D721Med (cell line): Measurements from ENCODE around the gene LPP.

Experiments
- DNase-seq: peaks from one replicate; pipeline ENCODE4 v3.0.0; 2011; ENCODE audit warnings: low spot score; ENCODE audit not compliant: insufficient read length
- FAIRE-seq: peaks from 2 replicates; lab custom pipeline; 2011; peaks lifted over from hg19 to GRCh38; lab: Jason Lieb, UNC
- TF ChIP-seq, protein P1 (sequence below): IDR thresholded peaks from 2 replicates; pipeline ENCODE4 v1.5.1; 2012; ENCODE audit warnings: mild to moderate bottlenecking, control low read depth; ENCODE audit not compliant: insufficient read depth; ENCODE audit errors: missing control alignments

The LPP gene

DNA sequence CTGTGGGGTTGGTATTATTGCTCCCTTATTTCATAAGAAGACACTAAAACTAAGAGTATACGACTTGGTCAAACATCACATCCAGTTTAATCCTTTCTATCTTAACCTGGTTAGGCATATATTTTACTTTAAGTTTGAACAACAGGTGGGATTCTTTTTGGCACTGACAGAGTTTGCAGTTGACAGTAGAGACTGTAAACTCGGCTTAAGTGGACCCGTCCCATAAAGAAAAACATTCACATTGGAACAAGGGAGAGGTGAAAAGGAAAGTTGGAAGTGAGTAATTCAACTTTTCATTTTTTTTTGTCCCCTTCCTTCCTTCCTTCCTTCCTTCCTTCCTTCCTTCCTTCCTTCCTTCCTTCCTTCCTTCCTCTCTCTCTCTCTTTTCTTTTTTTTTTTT lies 355.4 kb downstream of the LPP start:
- TF ChIP-seq, protein P1, sequence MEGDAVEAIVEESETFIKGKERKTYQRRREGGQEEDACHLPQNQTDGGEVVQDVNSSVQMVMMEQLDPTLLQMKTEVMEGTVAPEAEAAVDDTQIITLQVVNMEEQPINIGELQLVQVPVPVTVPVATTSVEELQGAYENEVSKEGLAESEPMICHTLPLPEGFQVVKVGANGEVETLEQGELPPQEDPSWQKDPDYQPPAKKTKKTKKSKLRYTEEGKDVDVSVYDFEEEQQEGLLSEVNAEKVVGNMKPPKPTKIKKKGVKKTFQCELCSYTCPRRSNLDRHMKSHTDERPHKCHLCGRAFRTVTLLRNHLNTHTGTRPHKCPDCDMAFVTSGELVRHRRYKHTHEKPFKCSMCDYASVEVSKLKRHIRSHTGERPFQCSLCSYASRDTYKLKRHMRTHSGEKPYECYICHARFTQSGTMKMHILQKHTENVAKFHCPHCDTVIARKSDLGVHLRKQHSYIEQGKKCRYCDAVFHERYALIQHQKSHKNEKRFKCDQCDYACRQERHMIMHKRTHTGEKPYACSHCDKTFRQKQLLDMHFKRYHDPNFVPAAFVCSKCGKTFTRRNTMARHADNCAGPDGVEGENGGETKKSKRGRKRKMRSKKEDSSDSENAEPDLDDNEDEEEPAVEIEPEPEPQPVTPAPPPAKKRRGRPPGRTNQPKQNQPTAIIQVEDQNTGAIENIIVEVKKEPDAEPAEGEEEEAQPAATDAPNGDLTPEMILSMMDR, result no peak
- DNase-seq, result no peak
- no peak for FAIRE-seq

DNA sequence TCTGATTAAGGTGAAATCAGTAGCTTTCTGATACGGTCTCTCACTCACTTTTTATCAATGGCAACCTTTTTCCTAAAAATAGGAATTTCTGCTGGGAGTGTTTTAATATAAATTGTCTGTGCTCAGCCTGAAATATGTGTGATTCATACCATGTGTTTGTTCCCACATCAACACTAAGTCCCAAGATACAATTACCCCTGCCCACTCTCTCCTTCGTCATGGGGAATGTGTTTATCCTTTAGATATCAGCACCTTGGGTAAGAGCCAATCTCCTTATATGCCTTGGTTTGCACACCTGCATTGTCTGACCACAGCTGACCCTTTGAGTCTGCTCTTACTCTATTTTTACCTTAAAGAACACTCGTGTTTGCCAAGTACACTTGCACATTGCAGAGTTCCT lies 356.4 kb downstream of the LPP start:
- DNase-seq, result no peak
- FAIRE-seq, result no peak
- TF ChIP-seq, protein P1, result no peak

DNA sequence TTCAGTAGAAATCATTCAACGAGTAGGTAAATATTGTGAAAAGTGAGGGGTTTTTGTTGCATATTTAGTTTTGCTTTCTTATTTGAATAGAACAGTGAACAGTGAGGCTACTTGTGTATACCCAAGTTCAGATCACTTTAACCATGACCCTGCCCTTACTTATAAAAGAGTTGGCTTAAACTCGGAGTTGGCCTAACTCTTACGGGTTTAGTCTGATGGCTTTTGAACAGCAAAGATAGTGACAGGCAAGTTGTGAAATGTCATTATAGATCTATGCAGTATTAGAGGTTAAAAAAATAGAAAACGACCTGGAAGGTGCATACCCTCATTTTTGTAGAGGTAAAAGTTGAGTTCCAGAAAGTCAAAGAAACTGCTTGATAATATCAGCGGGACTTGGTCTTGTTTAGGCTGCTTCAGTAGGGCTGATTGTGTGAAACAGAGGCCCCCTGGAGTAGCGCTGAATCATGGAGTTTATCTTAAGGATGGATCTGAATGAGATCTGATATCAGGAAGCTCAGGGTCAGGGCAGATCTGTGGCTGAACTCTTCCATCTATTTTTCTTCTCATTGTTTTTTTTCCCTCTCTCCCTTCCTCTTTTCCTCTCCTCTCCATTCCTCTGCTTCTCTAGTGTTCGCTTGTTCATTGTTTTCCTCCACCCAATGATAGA lies 359.8 kb downstream of the LPP start:
- TF ChIP-seq, protein P1, result no peak
- DNase-seq (no peak), FAIRE-seq (no peak)

DNA sequence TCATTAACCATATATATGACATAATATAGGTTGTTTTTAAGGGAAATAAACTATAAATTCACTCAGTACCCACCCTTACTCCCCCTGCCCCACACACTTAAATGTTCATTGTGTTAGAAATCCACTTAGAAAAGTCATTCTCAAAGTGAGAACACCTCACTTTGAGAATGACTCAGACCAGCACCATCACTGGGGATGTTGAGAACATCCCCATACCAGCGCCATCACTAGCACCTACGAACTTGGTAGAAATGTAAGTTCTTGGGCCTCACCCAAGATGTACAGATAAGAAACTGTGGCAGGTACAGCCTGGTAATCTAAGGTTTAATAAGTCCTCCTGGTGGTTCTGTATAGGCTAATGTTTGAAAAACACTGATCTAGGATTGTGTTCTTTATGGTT lies 362.6 kb downstream of the LPP start:
- DNase-seq (no peak), FAIRE-seq (no peak)
- TF ChIP-seq, protein P1, result no peak

DNA sequence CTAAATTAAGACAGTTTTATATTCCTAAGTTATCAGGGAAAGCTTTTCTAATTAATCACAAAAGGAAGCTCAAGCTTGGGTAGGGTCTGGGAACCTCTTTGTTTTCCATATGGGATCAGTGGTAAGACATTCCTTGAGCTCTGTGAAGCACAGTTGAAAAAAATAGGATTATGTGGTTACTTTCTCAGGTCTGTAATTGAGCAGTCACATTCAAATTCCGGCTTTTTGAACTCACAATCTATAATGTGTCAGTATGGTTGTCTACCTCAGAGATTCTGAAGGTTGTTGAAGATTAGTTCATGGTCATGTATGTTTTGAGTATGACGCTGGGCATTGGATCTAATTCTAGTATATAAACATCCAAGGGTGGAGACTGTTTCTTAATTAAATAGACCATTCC lies 364.5 kb downstream of the LPP start:
- no peak for FAIRE-seq
- DNase-seq, result no peak
- TF ChIP-seq, protein P1, result no peak

DNA sequence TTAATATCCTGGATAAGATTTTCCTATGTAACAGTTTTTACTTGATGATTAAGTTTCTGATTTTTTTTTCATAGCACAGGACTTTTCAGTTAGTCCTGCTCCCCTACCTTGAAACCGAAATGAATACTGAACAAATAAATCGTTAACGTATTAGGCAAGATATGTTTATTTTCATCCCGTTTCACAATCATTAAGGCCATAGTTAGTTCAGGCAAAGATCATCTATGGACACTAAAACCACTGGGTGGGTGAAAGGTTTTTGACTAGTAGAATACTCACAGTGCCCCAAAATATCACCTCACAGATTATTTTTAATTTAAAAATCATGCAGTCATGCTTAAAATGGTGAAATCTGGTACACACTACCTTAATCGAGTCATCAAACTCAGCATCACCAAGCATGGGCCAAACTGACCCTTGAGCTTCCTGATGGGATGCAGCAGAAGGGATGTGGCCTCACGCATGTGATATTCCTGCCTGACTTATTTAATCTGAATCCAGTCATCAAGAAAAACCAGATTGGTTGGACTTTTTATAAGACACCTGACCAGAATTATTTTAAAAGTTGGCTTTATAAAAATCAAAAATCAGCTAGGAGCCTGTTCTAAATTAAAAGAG lies 365.0 kb downstream of the LPP start:
- TF ChIP-seq, protein P1, result no peak

DNA sequence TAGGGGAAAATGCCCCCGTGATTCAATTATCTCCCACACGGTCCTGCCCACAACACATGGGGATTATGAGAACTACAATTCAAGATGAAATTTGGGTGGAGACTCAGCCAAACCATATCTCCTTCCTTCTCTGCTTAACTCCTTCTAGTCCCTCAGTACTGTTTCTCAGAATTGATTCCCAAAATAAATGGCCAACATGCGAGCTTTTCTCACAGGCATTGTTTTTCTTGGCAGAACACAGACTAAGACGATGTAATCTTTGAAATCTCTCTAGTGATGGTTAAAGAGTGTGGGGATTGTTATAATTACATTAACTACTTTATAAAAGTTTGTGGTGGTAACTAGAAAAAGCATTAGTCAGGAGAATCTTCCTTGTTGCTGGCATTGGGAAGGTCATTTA lies 366.5 kb downstream of the LPP start:
- FAIRE-seq (no peak), DNase-seq (no peak)
- TF ChIP-seq, protein P1, result no peak

More for the DNA sequence above, 365.0 kb downstream of the LPP start:
- FAIRE-seq, result no peak
- DNase-seq, result no peak
